DMS53 treated with DMSO at 0.1 percent for 48 hours (cell line): ENCODE measurements around the gene SP100.
"Not testable (repeated sequence)": the region's sequence is repeated elsewhere in the genome, so short reads cannot be mapped to it uniquely, and the experiment has no call there.

Experiments used
- DNase-seq: peaks from one replicate; lab custom pipeline; 2025; ENCODE audit not compliant: unreplicated experiment; lab: John Stamatoyannopoulos, UW

The SP100 gene

GRCh38 chr2:230457073-230457768, 41.2 kb downstream of the SP100 start:
- DNase-seq = no peak

DNA sequence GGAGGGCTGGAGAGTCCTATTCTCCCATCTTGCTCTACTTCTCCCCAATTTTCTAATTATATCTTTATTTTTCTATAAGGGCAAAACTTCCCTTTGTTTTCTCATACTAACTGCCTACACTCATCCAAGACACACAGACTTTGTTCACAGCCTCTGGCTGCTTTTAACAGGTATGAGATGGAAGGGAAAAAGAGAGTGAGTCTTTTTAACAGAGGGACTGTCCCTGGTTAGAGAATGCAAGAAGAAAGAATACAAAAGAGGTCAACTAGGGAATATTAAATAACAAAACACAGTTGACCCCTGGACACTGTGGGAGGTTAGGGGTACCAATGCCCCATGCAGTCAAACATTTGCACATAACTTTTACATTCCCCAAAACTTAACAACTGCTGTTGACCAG, 41.8 kb downstream of the SP100 start:
- no peak for DNase-seq

DNA sequence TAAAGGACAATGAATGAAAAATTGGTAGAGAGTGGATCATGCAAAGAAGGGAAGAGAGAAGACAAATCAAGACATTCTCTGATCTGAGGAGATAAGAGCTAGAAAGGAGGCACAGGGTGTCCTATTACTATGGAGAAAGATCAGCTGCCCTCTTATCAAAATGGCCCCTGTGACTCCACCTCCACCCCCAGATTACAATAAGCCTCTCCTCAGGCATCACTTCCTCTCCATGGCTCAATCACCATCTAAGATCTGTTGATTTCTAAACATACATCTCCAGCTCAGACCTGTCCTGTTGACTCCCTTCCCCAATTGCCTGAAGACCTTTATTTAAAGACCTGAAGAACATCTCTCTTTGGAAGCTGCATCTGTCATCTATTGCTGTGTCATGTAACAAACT, 43.2 kb downstream of the SP100 start:
- DNase-seq = no peak

DNA sequence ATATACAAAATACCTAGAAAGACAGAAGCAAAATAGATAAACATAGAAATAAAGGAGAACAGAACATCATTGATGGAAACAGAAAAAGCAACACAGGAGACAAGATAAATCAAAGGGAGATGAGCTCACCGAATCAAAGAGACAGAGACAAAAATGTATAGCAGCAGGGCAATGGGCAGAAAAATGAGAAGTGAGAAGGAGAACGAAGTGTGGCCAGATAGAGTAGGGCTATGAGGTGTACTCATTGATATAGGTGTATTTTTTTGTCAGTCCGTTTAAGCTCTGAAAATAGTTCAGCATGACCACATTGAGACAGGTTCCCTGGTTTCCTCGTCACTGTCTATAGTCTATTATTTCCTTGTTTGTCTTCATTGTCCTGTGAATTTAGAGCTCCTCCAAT, 55.1 kb downstream of the SP100 start:
- DNase-seq = no peak

- no peak for DNase-seq
Observed at GRCh38 chr2:230472621-230473018, 56.6 kb downstream of the SP100 start.

GRCh38 chr2:230473378-230473777, 57.4 kb downstream of the SP100 start:
- no peak for DNase-seq

- DNase-seq = no peak
Observed at GRCh38 chr2:230475143-230475542, 59.1 kb downstream of the SP100 start.

GRCh38 chr2:230485801-230486341, 69.9 kb downstream of the SP100 start:
- no peak for DNase-seq

GRCh38 chr2:230491219-230491618, 75.2 kb downstream of the SP100 start:
- DNase-seq = not testable (repeated sequence)

DNA sequence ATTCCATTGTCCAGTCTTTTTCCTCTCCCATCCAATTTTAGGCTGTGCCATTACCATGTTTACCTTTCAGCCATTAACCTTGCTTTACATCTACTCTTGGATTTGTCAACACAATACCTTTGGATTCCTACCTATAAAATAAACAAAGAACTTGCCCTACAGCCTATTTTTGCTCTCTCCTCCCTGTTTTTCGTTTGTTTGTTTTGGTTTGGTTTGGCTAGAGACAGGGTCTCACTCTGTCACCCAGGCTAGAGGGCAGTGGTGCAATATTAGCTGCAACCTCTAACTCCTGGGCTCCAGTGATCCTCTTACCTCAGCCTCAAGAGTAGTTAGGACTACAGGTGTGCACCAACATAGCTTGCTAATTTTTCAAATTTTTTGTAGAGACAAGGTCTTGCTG, 76.1 kb downstream of the SP100 start:
- no peak for DNase-seq

GRCh38 chr2:230494980-230495379, 79.0 kb downstream of the SP100 start:
- no peak for DNase-seq

GRCh38 chr2:230496891-230497290, 80.9 kb downstream of the SP100 start:
- DNase-seq = no peak

GRCh38 chr2:230498506-230499107, 82.6 kb downstream of the SP100 start:
- no peak for DNase-seq

GRCh38 chr2:230502593-230502992, 86.6 kb downstream of the SP100 start:
- no peak for DNase-seq

DNA sequence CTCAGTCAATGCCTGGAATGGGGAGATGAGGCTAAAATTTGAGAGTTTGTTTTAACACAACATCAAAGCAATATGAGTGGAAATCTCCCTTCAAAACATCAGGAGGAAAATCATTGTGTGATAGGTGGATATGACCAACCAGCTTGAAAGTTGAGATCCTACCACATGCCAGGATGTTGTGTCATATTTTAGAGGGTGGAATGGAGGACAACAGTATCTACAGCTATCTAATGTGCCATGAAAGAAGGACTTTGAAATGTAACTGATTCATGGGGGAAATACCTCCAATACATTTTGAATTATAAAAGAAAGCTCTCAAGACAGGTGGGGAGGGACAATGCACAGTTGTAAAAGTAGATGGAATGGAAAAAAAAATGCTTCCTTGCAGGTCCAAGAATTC, 87.8 kb downstream of the SP100 start:
- DNase-seq = no peak

- DNase-seq = no peak
Observed at GRCh38 chr2:230505162-230505561, 89.2 kb downstream of the SP100 start.

DNA sequence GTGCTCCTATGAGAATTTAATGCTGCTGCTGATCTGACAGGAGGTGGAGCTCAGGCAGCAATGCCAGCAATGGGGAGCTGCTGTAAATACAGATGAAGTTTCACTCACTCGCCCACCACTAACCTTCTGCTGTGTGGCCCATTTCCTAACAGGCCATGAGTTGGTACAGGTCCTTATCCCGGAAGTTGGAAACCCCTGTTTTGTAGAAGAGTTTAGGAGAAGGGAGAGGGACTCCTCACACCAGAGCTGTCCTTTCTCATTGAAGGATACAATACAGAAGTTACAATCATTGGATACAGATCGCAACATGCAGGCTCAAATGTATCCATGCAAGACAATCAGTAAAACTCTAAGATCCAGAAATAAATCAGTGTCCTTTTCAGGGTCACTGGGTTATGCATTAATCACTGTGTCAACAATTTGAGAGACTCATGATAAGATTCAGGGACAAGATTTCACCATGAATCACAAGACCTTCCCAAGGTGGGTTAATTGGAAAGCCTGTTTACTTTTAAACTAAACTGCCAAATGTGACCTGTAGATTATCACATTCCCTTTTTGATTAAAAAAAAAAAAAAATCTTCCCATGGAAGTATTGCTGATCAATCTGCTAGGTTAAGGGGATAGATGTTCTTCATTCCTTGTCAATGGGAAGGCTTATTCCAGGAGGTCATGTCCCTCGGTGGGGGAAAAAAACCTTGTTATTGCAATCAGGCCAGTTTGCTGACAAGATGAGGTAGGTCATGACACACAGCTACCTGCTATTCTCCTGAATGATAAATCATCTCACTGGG, 97.2 kb downstream of the SP100 start:
- no peak for DNase-seq

- DNase-seq = no peak
Observed at GRCh38 chr2:230520061-230520874, 104.3 kb downstream of the SP100 start.

- DNase-seq = no peak
Observed at GRCh38 chr2:230520875-230521155, 104.8 kb downstream of the SP100 start.

GRCh38 chr2:230521386-230521785, 105.4 kb downstream of the SP100 start:
- no peak for DNase-seq

GRCh38 chr2:230525682-230526081, 109.7 kb downstream of the SP100 start:
- DNase-seq = no peak
